Chondrocyte (in vitro differentiated cells): Measurements from ENCODE around the gene SLC9B2. TPM values are rescaled to one million over a fixed set of nuclear protein-coding genes. Genes with fewer than 3 reads are reported as not detected.

ENCODE experiments used
- DNase-seq: peaks from one replicate; pipeline ENCODE4 v3.0.0; 2021; ENCODE audit warnings: mixed read lengths, low spot score
- H3K27ac Mint-ChIP-seq: one replicate; pipeline ENCODE4 v1.8.0; 2021; ENCODE audit warnings: mild to moderate bottlenecking, moderate library complexity, mixed read lengths; ENCODE audit not compliant: unreplicated experiment
- H3K27me3 Mint-ChIP-seq: 2 replicates; pipeline ENCODE4 v1.8.0; 2021; ENCODE audit warnings: low read depth, mixed read lengths
- H3K36me3 Mint-ChIP-seq: 2 replicates; pipeline ENCODE4 v1.8.0; 2021; ENCODE audit warnings: low read depth, mixed read lengths
- H3K4me1 Mint-ChIP-seq: 2 replicates; pipeline ENCODE4 v1.8.0; 2021; ENCODE audit warnings: low read depth, mild to moderate bottlenecking, mixed read lengths
- H3K4me3 Mint-ChIP-seq: one replicate; pipeline ENCODE4 v1.8.0; 2021; ENCODE audit warnings: mild to moderate bottlenecking, moderate library complexity, mixed read lengths; ENCODE audit not compliant: unreplicated experiment
- H3K9me3 Mint-ChIP-seq: 2 replicates; pipeline ENCODE4 v1.8.0; 2021; ENCODE audit warnings: low read depth, mixed read lengths
- CTCF ChIP-seq: fragments of 200-600 bp; sonication (generic); IDR thresholded peaks from 2 replicates; pipeline ENCODE4 v1.5.0; 2021; ENCODE audit warnings: antibody characterized with exemption, mild to moderate bottlenecking, moderate library complexity
- total RNA-seq: library from RNA; stranded (reverse); gene quantifications from 3 replicates; pipeline ENCODE4 v1.2.1, GENCODE V29; 2021

The SLC9B2 gene
- total RNA-seq, 1 donor from 2014 or later, result 21.7 TPM

GRCh38 chr4:103019308-103020124, 57.0 kb downstream of the SLC9B2 start, which contains the start of gene SLC9B1:
TSS of gene SLC9B1 (minus strand) at chr4:103019705. CDS start at chr4:102991711, 27,994 bp downstream.
- H3K9me3 Mint-ChIP-seq, result no peaks in the 10 kb centered on the region
- no peak for TF ChIP-seq CTCF
- no peaks in the 10 kb centered on the region for H3K27me3 Mint-ChIP-seq
- DNase-seq, result peak; percentile 96
- peak within 1 kb of the TSS; percentile 99 for H3K27ac Mint-ChIP-seq
- peaks cover 18% of the 10 kb centered on the region for H3K4me1 Mint-ChIP-seq
- peaks cover 5% of the 10 kb centered on the region for H3K36me3 Mint-ChIP-seq
- peak within 1 kb of the TSS; percentile 86 for H3K4me3 Mint-ChIP-seq

- Mint-ChIP-seq H3K9me3 (no peaks in the 10 kb centered on the region), H3K4me3 (peak overlapping the region; percentile 86), H3K36me3 (peaks cover 3% of the 10 kb centered on the region), H3K4me1 (peaks cover 18% of the 10 kb centered on the region), H3K27me3 (no peaks in the 10 kb centered on the region), H3K27ac (peak overlapping the region; percentile 99)
- no peak for DNase-seq
- TF ChIP-seq CTCF, result no peak
These were observed 57.9 kb downstream of the SLC9B2 start for GRCh38 chr4:103018391-103019307.

GRCh38 chr4:103012551-103012950, 64.0 kb downstream of the SLC9B2 start:
- H3K27me3 Mint-ChIP-seq, result no peaks in the 10 kb centered on the region
- H3K4me1 Mint-ChIP-seq, result peaks cover 16% of the 10 kb centered on the region
- no peak overlapping the region for H3K4me3 Mint-ChIP-seq
- H3K9me3 Mint-ChIP-seq, result no peaks in the 10 kb centered on the region
- no peaks in the 10 kb centered on the region for H3K36me3 Mint-ChIP-seq
- DNase-seq, result no peak
- no peak for TF ChIP-seq CTCF
- peak overlapping the region; percentile 62 for H3K27ac Mint-ChIP-seq

- Mint-ChIP-seq H3K4me1 (peaks cover 16% of the 10 kb centered on the region), H3K4me3 (no peak overlapping the region), H3K9me3 (no peaks in the 10 kb centered on the region), H3K27ac (peak overlapping the region; percentile 62), H3K27me3 (no peaks in the 10 kb centered on the region), H3K36me3 (no peaks in the 10 kb centered on the region)
- no peak for TF ChIP-seq CTCF
- DNase-seq, result no peak
These were observed 64.5 kb downstream of the SLC9B2 start for GRCh38 chr4:103012060-103012459.

- H3K27ac Mint-ChIP-seq, result peak overlapping the region; percentile 47
- DNase-seq, result no peak
- H3K36me3 Mint-ChIP-seq, result no peaks in the 10 kb centered on the region
- H3K4me3 Mint-ChIP-seq, result no peak overlapping the region
- no peaks in the 10 kb centered on the region for H3K27me3 Mint-ChIP-seq
- no peaks in the 10 kb centered on the region for H3K9me3 Mint-ChIP-seq
- TF ChIP-seq CTCF, result no peak
- peaks cover 16% of the 10 kb centered on the region for H3K4me1 Mint-ChIP-seq
These were observed 65.1 kb downstream of the SLC9B2 start for GRCh38 chr4:103011378-103012025.
